DMS 273 (cell line): ENCODE measurements around the gene EIF2AK3.
"Not testable (repeated sequence)": the region's sequence is repeated elsewhere in the genome, so short reads cannot be mapped to it uniquely, and the experiment has no call there.

Experiments
- DNase-seq: peaks from one replicate; lab custom pipeline; 2025; ENCODE audit not compliant: unreplicated experiment; lab: John Stamatoyannopoulos, UW

Gene EIF2AK3

DNA sequence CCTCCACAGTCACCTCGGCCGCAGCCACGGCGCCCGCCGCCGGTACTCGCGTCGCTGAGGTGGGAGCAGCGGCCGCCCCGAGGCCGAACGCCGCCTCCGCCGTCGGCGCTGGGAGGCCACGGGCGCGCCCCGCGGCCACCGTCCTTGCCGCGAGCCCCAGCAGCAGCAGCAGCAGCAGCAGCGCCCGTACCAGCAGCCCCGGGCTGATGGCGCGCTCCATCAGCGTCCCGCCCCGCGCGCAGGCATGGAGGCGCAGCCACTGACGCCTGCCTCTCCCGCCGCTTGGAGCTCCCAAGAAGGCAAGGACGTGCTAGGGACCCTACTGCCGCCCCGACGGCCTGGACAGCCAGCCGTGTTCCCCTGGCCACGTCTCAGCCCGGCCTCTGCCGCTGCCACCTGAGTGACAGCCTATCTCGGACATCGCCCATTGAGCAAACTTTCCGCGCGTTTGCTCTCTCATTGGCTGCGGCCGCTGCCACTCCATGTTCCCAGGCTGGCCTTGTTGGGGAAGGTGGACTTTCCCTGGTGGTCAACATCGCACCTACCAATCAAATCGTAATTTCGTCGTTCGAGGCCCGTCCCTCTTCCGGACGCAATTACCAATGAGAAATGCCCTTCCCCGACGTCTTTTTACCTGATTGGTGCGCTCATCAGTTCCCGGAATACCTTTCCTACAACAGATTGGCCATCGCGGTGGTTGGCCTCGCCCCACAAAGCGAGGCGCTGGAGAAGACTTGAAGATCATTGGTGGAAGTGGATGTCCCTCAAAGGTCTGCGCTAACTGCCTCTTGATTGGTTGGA is at the start of gene EIF2AK3:
Gene EIF2AK3 (minus strand): TSS at position 410 of the 801 bp plus-strand sequence. CDS start 190 bp downstream, at position 220.
- peak; percentile 100 for DNase-seq

DNA sequence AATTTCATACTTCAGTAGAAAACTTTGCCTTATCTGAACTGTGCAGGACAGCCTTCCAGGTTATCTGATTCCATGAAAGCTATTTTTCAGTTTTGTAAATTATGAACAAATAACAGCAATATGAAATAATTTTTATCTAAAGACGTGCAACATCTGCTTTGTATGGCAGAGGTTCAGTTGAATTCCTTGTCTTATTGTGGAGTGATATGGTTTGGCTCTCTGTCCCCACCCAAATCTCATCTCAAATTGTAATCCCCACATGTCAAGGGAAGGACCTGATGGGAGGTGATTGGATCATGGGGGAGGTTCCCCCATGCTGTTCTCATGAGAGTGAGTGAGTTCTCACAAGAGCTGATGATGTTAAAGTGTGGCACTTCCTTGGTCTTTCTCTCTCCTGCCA is 46.1 kb upstream of the EIF2AK3 start:
- no peak for DNase-seq

GRCh38 chr2:88671786-88672427 is 44.6 kb upstream of the EIF2AK3 start:
- DNase-seq = peak; percentile 73

- DNase-seq = peak; percentile 72
Observed at GRCh38 chr2:88669482-88670214, 42.4 kb upstream of the EIF2AK3 start.

- no peak for DNase-seq
Observed at GRCh38 chr2:88668862-88669261, 41.6 kb upstream of the EIF2AK3 start.

- no peak for DNase-seq
Observed at GRCh38 chr2:88667219-88667618, 40.0 kb upstream of the EIF2AK3 start.

- DNase-seq = no peak
Observed at GRCh38 chr2:88666576-88666975, 39.3 kb upstream of the EIF2AK3 start.

- DNase-seq = no peak
Observed at GRCh38 chr2:88660622-88661021, 33.4 kb upstream of the EIF2AK3 start.

DNA sequence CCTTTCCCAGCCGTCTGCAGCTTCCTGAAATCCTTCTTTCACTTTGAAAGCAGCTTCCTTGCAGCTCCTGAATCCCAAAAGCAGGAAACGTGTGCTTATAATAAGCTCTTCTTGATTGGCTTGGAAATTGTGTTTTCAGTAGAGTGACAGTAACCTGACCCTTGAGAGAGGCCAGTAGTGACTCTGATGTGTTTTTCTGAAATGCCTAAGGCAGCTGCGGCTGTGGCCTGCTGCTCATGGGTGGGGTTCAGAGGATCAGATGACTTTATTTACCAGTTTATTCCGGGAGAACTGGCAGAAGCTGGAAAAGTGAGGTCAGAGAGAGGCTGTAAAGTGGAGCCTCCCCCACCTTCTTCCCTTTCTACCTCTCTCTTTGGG is 32.3 kb upstream of the EIF2AK3 start:
- DNase-seq = peak; percentile 92

- peak; percentile 60 for DNase-seq
Observed at GRCh38 chr2:88658881-88659537, 31.7 kb upstream of the EIF2AK3 start.

DNA sequence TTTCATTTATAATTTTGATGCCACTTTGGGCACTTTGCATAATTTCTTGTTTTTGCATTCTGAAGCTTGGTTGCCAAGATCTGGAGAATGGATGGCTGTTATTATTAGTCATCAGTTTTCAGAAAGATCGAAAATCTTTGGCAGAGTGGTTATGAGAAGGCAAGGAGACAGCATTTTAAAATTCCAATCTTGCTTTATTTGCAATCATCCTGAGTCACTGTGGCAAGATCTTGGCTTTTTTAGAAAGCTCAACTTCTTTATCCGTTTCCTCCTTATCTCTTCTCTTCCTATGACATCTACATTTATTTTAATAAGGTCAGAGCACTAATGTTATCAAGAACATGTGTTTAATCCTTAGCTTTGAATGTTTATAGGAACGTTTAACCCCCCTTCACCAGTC is 31.1 kb upstream of the EIF2AK3 start:
- no peak for DNase-seq

GRCh38 chr2:88657131-88657530 is 29.9 kb upstream of the EIF2AK3 start:
- no peak for DNase-seq

DNA sequence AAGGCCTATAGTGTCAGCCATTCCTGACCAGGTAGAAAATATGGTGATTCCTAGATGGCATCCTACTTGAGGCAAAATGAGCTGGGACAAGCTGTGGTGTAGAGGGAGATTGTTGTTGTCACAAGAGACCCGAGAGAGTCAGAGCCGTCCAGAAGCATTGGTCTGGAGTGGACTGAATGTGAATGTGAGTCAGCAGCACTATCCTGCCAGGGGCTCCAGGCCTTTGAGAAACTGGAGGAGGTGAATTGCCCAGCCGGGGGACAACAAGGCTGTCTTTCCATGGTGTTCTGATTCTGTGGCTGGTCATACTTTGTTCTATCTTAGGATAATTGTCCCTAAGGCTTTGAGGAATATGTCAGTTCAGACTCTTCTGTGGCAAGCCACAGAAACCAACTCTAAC is 29.4 kb upstream of the EIF2AK3 start:
- DNase-seq = no peak

DNA sequence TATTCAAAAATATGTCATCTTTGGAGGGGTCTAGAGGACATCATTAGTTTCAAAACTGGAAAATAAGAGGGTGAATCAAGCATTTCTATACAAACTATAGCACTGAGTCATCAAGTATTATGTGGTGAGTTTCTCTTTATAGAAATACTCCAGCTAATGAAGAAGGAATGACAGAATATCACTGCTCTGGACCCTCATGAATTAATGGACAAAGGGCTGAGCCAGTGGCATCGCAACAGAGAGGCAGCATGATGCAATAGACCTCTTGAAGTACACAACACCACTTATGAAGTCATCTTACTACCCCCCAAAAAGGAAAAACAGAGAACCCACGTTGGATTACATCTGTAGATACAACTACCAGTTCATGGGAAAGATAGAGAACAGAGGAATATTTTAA is 27.4 kb upstream of the EIF2AK3 start:
- no peak for DNase-seq

DNA sequence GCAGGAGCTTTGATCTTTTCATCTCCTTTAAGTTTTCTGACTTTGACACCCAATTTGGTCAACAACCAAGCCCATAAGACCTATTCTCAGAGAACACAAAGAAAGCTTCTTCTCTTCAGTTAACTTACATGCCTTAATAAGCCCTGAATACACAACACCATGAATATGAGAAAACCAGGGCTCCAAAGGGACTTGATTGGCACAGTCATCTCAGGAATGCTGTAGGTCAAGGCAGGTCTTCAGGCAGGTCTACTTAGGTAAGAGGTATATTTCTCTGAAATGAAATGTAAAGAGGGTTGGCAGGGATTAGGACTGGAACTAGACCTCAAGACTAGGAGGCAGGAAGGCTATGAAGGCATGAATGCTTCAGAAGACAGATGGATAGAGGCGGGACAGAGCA is 24.4 kb upstream of the EIF2AK3 start:
- no peak for DNase-seq

DNA sequence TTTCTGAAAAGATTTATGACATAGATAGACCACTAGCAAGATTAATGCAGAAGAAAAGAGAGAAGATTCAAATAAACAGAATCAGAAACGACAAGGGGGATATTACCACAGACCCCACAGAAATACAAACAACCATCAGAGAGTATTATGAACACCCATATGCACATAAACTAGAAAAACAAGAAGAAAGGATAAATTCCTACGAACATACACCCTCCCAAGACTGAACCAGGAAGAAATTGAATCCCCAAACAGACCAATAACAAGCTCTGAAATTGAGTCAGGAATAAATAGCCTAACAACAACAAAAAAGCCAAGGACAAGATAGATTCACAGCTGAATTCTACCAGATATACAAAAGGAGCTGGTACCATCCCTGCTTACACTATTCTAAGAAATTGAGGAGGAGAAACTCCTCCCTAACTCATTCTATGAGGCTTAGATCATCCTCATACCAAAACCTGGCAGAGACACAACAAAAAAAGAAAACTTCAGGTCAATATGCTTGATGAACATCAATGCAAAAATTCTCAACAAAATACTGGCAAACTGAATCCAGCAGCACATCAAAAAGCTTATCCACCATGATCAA is 18.1 kb upstream of the EIF2AK3 start:
- DNase-seq = not testable (repeated sequence)

DNA sequence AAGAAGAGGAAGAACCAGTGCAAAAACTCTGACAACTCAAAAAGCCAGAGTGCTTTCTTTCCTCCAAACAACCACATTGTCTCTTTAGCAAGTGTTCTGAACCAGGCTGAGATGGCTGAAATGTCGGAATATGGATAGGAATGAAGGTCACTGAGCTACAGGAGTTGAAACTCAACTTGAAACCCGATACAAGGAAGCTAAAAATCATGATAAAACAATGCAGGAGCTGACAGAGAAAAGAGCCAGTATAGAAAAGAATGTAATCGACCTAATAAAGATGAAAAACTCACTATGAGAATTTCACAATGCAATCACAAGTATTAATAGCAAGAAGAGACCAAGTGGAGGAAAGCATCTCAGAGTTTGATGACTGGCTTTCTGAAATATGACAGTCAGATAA is 15.0 kb upstream of the EIF2AK3 start:
- DNase-seq = no peak

DNA sequence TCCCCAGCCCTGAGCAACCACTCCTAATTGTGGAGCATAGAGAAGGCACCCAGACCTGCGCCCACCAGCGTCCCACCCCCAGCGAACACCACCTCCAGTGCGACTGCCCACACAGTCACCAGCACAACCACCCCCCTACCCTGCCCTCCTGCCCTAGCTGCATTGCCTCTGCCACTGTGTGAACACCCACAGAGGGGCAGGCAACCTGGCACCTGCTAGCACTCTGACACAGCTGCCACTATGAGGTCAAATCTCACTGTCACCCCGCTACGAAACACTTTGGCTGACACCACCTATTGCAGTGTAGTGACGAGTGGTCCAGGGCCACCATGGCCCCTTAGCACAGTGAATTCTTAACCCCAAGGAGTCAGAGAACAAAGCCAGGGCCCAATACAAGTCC is 14.1 kb upstream of the EIF2AK3 start:
- no peak for DNase-seq

GRCh38 chr2:88639865-88640264 is 12.6 kb upstream of the EIF2AK3 start:
- no peak for DNase-seq

DNA sequence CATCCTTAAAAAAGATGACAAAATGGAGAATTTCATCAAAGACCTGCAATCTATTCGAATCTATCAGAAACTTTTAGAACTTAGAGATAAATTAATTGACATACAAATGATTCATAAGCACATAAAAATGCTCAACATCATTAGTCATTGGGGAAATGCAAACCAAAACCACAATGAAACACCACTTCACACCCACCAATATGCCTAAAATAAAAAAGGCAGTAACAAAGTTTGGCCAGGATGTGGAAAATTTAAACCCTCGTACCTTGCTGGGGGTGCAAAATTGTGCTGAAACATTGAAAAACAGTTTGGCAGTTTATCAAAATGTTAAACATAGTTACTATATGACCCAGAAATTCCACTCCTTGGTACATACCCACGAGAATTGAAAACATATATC is 11.5 kb upstream of the EIF2AK3 start:
- no peak for DNase-seq

DNA sequence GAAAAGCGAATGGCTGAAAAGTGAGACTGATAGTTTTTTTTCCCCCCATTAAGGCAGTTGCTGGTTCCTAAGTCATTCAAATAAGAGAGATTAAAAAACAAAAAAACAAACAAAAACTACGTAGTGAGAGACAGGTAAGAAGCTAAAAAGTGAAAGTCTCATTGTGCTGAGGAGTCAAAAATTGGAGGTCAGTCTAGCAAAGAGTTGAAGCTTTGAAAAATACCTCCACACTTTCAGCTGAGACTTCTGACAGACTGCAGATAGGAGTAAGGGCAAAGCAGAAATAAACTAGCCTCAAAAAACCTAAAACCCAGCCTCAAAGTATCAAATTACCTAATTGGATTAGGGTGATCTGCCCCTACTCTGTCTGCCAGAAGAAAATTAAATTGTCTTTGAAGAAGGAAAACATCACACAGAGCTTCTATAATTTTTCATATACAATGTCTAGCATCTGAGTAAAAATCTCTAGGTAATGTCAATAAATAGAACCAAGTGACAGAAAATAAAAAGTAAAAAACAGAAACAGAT is 10.9 kb upstream of the EIF2AK3 start:
- no peak for DNase-seq
